B cell (primary cell): ENCODE results near the gene TAL1. TPM values are rescaled to one million over a fixed set of nuclear protein-coding genes. Genes with fewer than 3 reads are reported as not detected.

Source experiments
- ATAC-seq: fragments of 200-7000 bp; cut with Tn5 transposase; one replicate; pipeline ENCODE4 v1.10.0; 2021; ENCODE audit warnings: low read depth, mild to moderate bottlenecking, moderate number of reproducible peaks, moderate library complexity
- CTCF ChIA-PET: fragments of 350-600 bp; sonication (Branson Sonifier 250); formaldehyde crosslinking; loops from one replicate; lab custom pipeline; 2021; ENCODE audit warnings: antibody characterized with exemption, inconsistent platforms; lab: Charles Lee
- POLR2A ChIA-PET: fragments of 350-600 bp; sonication (Branson Sonifier 250); formaldehyde crosslinking; loops from one replicate; lab custom pipeline; 2021; ENCODE audit warnings: antibody characterized with exemption; lab: Charles Lee
- DNase-seq: peaks from one replicate; pipeline ENCODE4 v3.0.0; 2013
- H2AFZ ChIP-seq: 2 replicates; pipeline ENCODE4 v1.6.1; 2012; ENCODE audit warnings: mild to moderate bottlenecking, low read depth, low read length; ENCODE audit not compliant: insufficient read depth, poor library complexity, severe bottlenecking
- H3K27ac ChIP-seq, 2 donors: 1 replicate in 1 of 2; 2 replicates in 1 of 2; pipeline ENCODE4 v1.5.1; 2012 to 2013; ENCODE audit warnings: low read length in 2 of 2, mild to moderate bottlenecking in 2 of 2, moderate library complexity in 1 of 2
- H3K27me3 ChIP-seq, 4 experiments: fragments of 200-600 bp in 1 of 4; sonication (generic) in 1 of 4; replicated peaks in 1 of 4; 1 replicate in 2 of 4; 2 replicates in 2 of 4; pipeline versions ENCODE4 v1.6.1 to v1.7.0; 2013 to 2016; ENCODE audit warnings: low read length in 3 of 4, mild to moderate bottlenecking in 2 of 4, mixed read lengths in 1 of 4, moderate library complexity in 1 of 4; ENCODE audit not compliant: insufficient read depth in 4 of 4, control insufficient read depth in 3 of 4; ENCODE audit errors: control extremely low read depth in 1 of 4
- H3K36me3 ChIP-seq, 2 experiments: replicated peaks in 1 of 2; 1 replicate in 1 of 2; 2 replicates in 1 of 2; pipeline versions ENCODE4 v1.6.1 to v1.7.1; 2013; ENCODE audit warnings: low read length in 1 of 2; ENCODE audit not compliant: insufficient read depth in 2 of 2, control insufficient read depth in 1 of 2; ENCODE audit errors: control extremely low read depth in 1 of 2, extremely low read depth in 1 of 2
- H3K4me1 ChIP-seq, 2 donors: fragments of 200-600 bp in 1 of 2; sonication (generic) in 1 of 2; 1 replicate in 1 of 2; 2 replicates in 1 of 2; pipeline versions ENCODE4 v1.5.1 to v1.6.1; 2013 to 2017; ENCODE audit warnings: low read length in 2 of 2; ENCODE audit not compliant: control insufficient read depth in 2 of 2, insufficient read depth in 2 of 2
- H3K4me2 ChIP-seq: replicated peaks from 2 replicates; pipeline ENCODE3; 2012; ENCODE audit warnings: mild to moderate bottlenecking, low read depth, low read length; ENCODE audit not compliant: poor library complexity, severe bottlenecking
- H3K4me3 ChIP-seq, 5 experiments: fragments of 200-600 bp in 1 of 5; sonication (generic) in 1 of 5; 1 replicate in 3 of 5; 2 replicates in 2 of 5; pipeline versions ENCODE4 v1.5.1 to v1.7.0; 2011 to 2016; ENCODE audit warnings: low read length in 4 of 5, mild to moderate bottlenecking in 4 of 5, low read depth in 2 of 5, control low read depth in 1 of 5, moderate library complexity in 1 of 5; ENCODE audit not compliant: insufficient read depth in 1 of 5; ENCODE audit errors: control extremely low read depth in 1 of 5, extremely low read depth in 1 of 5
- H3K79me2 ChIP-seq: fragments of 200-600 bp; sonication (generic); one replicate; pipeline ENCODE4 v1.6.0; 2016; ENCODE audit warnings: low read length; ENCODE audit not compliant: control insufficient read depth, insufficient read depth
- H3K9ac ChIP-seq: fragments of 200-600 bp; sonication (generic); 2 replicates; pipeline ENCODE4 v1.6.1; 2017; ENCODE audit warnings: mild to moderate bottlenecking, low read length, moderate library complexity
- H3K9me3 ChIP-seq, 3 donors: one replicate each; pipeline versions ENCODE4 v1.6.1 to v1.7.1; 2013; ENCODE audit warnings: low read length in 2 of 3; ENCODE audit not compliant: control insufficient read depth in 2 of 3, insufficient read depth in 1 of 3; ENCODE audit errors: control extremely low read depth in 1 of 3
- H4K20me1 ChIP-seq: 2 replicates; pipeline ENCODE4 v1.6.0; 2012; ENCODE audit warnings: mild to moderate bottlenecking, low read length; ENCODE audit not compliant: insufficient read depth, control insufficient read depth, poor library complexity, severe bottlenecking
- H3K27ac Mint-ChIP-seq: one replicate; pipeline ENCODE4 v1.8.0; 2021; ENCODE audit warnings: mixed read lengths
- H3K27me3 Mint-ChIP-seq: one replicate; pipeline ENCODE4 v1.8.0; 2021; ENCODE audit warnings: mixed read lengths
- H3K4me1 Mint-ChIP-seq: one replicate; pipeline ENCODE4 v1.8.0; 2021; ENCODE audit warnings: mixed read lengths
- H3K4me3 Mint-ChIP-seq: one replicate; pipeline ENCODE4 v1.8.0; 2021; ENCODE audit warnings: mixed read lengths
- H3K9me3 Mint-ChIP-seq: one replicate; pipeline ENCODE4 v1.8.0; 2022; ENCODE audit warnings: mixed read lengths; ENCODE audit not compliant: insufficient read depth
- CTCF ChIP-seq: fragments of 200-600 bp; IDR thresholded peaks from one replicate; pipeline ENCODE4 v1.8.0; 2022; ENCODE audit warnings: antibody characterized with exemption, mild to moderate bottlenecking
- EZH2 ChIP-seq: IDR thresholded peaks from 2 replicates; pipeline ENCODE4 v1.6.1; 2012; ENCODE audit warnings: borderline replicate concordance, low read depth, mild to moderate bottlenecking, moderate library complexity, low read length; ENCODE audit not compliant: insufficient read depth, poor library complexity, severe bottlenecking
- WGBS: methylation state at CpG from one replicate; pipeline ENCODE4 v1.1.5; 2013; ENCODE audit warnings: missing lambda C conversion rate; ENCODE audit not compliant: insufficient coverage; 5-methylcytosine and 5-hydroxymethylcytosine counted together
- intact Hi-C: fragments of 100-400 bp; cut with micrococcal nuclease; formaldehyde crosslinking; loops from one replicate; pipeline ENCODE4 v1.10.0; 2022
- polyA plus RNA-seq: library from polyadenylated mRNA; depleted of rRNA; stranded (reverse); fragments of >200 nt; gene quantifications from 2 replicates; pipeline ENCODE4 v1.2.3, GENCODE V29; 2012
- total RNA-seq, 2 donors: library from RNA; stranded (reverse); fragments of 120-200 nt in 1 of 2; gene quantifications; 1 replicate in 1 of 2; 2 replicates in 1 of 2; pipeline versions ENCODE4 v1.2.3 to v1.2.4, GENCODE V29; 2013 to 2022

The TAL1 gene
- total and polyA plus RNA-seq, 2 donors (not counting 1 experiment from before 2014, with no cell fraction given), result not detected

- H3K27ac ChIP-seq, result no peak overlapping the region
- Mint-ChIP-seq H3K9me3 (no peaks in the 10 kb centered on the region), H3K4me3 (no peak overlapping the region), H3K27ac (no peak overlapping the region), H3K4me1 (peaks cover 8% of the 10 kb centered on the region), H3K27me3 (peaks cover 37% of the 10 kb centered on the region)
- no peaks in the 10 kb centered on the region for H3K36me3 ChIP-seq
- 89% methylated on average over 9 of the region's 11 CpGs for WGBS
- intact Hi-C loops, result no loop called here
- H4K20me1 ChIP-seq, result no peaks in the 10 kb centered on the region
- peaks cover 0 to 7% (median 0%) of the 10 kb centered on the region in 3 donors for H3K9me3 ChIP-seq
- H3K79me2 ChIP-seq, result no peaks in the 10 kb centered on the region
- ATAC-seq (no peak), DNase-seq (no peak)
- no peak overlapping the region for H3K4me2 ChIP-seq
- TF ChIP-seq EZH2 (no peak), CTCF (no peak)
- no peak overlapping the region for H2AFZ ChIP-seq
- H3K9ac ChIP-seq, result no peak overlapping the region
- H3K4me1 ChIP-seq, result peaks cover 6 to 11% of the 10 kb centered on the region in 2 donors
- POLR2A ChIA-PET, result no interaction called here
- peaks cover 0 to 20% (median 4%) of the 10 kb centered on the region in 4 experiments for H3K27me3 ChIP-seq
- H3K4me3 ChIP-seq, result no peak overlapping the region
- CTCF ChIA-PET, result interaction anchor here (1.1 to 1.5 kb wide), 3 partner anchors 10 to 543 kb away, joined by 3 to 10 read pairs (median 4); no protein-coding TSS in a partner anchor
Measured at GRCh38 chr1:47183308-47184089, 48.5 kb downstream of the TAL1 start.

GRCh38 chr1:47182676-47183235 lies 49.3 kb downstream of the TAL1 start:
- Histone ChIP-seq H4K20me1 (no peaks in the 10 kb centered on the region), H3K79me2 (no peaks in the 10 kb centered on the region), H3K27ac (no peak overlapping the region), H3K9me3 (peaks cover 0 to 7% (median 0%) of the 10 kb centered on the region in 3 donors), H3K4me2 (no peak overlapping the region), H3K27me3 (peaks cover 0 to 20% (median 4%) of the 10 kb centered on the region in 4 experiments), H3K4me3 (no peak overlapping the region), H3K4me1 (peaks cover 6 to 11% of the 10 kb centered on the region in 2 donors), H3K9ac (no peak overlapping the region), H3K36me3 (no peaks in the 10 kb centered on the region), H2AFZ (no peak overlapping the region)
- ChIA-PET POLR2A (no interaction called here), CTCF (interaction anchor here (1.1 to 1.5 kb wide), 2 partner anchors 10 to 543 kb away, joined by 3 to 4 read pairs; no protein-coding TSS in a partner anchor)
- Mint-ChIP-seq H3K27me3 (peaks cover 37% of the 10 kb centered on the region), H3K9me3 (no peaks in the 10 kb centered on the region), H3K27ac (no peak overlapping the region), H3K4me1 (peaks cover 8% of the 10 kb centered on the region), H3K4me3 (no peak overlapping the region)
- DNase-seq, result no peak
- ATAC-seq, result no peak
- intact Hi-C loops, result no loop called here
- TF ChIP-seq CTCF, result no peak
- no peak for TF ChIP-seq EZH2
- 70% methylated on average over 2 of the region's 7 CpGs for WGBS
